ENCODE data around the gene ADPRHL1.

ADPRHL1 gene

DNA sequence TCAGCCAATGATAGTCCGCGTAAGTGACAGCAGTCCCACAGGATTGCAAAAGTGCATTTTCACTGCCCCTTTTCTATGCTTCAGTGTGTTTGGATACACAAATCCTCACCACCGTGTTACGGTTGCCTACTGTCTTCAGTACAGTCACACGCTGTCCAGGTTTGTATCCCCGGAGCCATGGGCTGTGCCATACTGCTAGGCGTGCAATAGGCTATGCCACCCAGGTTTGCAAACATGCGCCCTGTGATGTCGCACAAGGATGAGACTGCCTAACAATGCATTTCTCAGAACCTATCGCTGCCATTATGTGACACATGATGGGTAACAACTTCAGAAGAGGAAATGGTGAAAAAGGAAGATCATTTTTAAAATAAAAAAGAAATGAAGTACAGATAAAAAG lies 16.8 kb upstream of the ADPRHL1 start:
- no peak overlapping the region for H3K9ac ChIP-seq (ENCODE audit: insufficient read length, low read depth)
- TF ChIP-seq ZNF274 (IDR thresholded peaks at IDR 0.05; ENCODE audit: low read depth, low read length) (no peak), YY1 (IDR thresholded peaks at IDR 0.05; ENCODE audit: insufficient read depth, insufficient read length) (no peak), SUZ12 (IDR thresholded peaks at IDR 0.05; ENCODE audit: extremely low read depth, insufficient read depth, insufficient read length) (no peak)
- H3K36me3 ChIP-seq (ENCODE audit: insufficient read depth, insufficient read length, low read length) = peaks cover 53% of the 10 kb centered on the region
- no peaks in the 10 kb centered on the region for H3K27me3 ChIP-seq (ENCODE audit: insufficient read depth, insufficient read length)
- no peak for DNase-seq (ENCODE audit: low read depth, low spot score)
- no peak overlapping the region for H3K4me3 ChIP-seq (ENCODE audit: insufficient read length, low read depth)
- no peaks in the 10 kb centered on the region for H3K4me1 ChIP-seq (ENCODE audit: insufficient read depth, insufficient read length)
- no peaks in the 10 kb centered on the region for H3K9me3 ChIP-seq (ENCODE audit: insufficient read depth, low read length)

GRCh38 chr13:113469582-113469981 lies 16.3 kb upstream of the ADPRHL1 start:
- Histone ChIP-seq H3K9me3 (ENCODE audit: insufficient read depth, low read length) (no peaks in the 10 kb centered on the region), H3K9ac (ENCODE audit: insufficient read length, low read depth) (no peak overlapping the region), H3K4me1 (ENCODE audit: insufficient read depth, insufficient read length) (no peaks in the 10 kb centered on the region), H3K4me3 (ENCODE audit: insufficient read length, low read depth) (no peak overlapping the region), H3K27me3 (ENCODE audit: insufficient read depth, insufficient read length) (no peaks in the 10 kb centered on the region), H3K36me3 (ENCODE audit: insufficient read depth, insufficient read length, low read length) (peaks cover 52% of the 10 kb centered on the region)
- DNase-seq (ENCODE audit: low read depth, low spot score) = no peak
- no peak for TF ChIP-seq ZNF274 (IDR thresholded peaks at IDR 0.05; ENCODE audit: low read depth, low read length)
- no peak for TF ChIP-seq SUZ12 (IDR thresholded peaks at IDR 0.05; ENCODE audit: extremely low read depth, insufficient read depth, insufficient read length)
- TF ChIP-seq YY1 (IDR thresholded peaks at IDR 0.05; ENCODE audit: insufficient read depth, insufficient read length) = no peak

DNA sequence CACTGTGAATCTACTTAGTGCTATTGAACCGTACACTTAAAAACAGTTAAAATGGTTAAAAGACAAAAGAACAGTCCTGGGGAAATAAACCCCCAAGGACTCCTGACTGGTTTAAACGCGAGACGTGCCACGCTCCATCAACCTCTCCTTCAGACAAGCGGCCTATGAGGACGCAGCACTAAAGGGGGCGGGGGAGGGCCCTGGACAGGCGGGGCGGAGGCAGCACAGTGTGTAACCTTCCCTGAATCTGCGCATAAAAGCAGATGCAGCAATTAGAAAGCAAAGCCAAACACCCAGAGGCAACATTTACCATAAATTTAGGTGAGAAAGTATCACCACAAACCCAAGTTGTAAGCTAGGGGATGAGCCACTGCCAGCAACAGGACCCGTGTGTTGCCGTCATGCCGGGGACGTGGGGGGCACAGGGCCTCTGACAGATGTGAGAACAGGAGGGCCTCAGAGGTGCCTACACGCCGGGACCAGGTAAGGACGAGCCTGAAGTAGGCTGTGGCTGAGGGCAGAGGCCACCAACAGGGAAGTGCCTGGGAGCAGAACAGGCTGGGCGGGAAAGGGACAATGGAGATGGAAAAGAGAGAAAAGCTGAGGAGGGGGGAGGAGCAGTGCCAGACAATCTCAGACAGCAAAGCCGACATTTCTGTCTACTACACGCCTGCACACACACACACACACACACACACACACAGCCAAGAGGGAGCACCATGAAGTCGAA lies 15.3 kb upstream of the ADPRHL1 start:
- DNase-seq (ENCODE audit: low read depth, low spot score) = no peak
- Histone ChIP-seq H3K4me3 (ENCODE audit: insufficient read length, low read depth) (no peak overlapping the region), H3K9ac (ENCODE audit: insufficient read length, low read depth) (peak overlapping the region; percentile 37), H3K4me1 (ENCODE audit: insufficient read depth, insufficient read length) (no peaks in the 10 kb centered on the region), H3K27me3 (ENCODE audit: insufficient read depth, insufficient read length) (no peaks in the 10 kb centered on the region), H3K9me3 (ENCODE audit: insufficient read depth, low read length) (no peaks in the 10 kb centered on the region), H3K36me3 (ENCODE audit: insufficient read depth, insufficient read length, low read length) (peaks cover 49% of the 10 kb centered on the region)
- TF ChIP-seq SUZ12 (IDR thresholded peaks at IDR 0.05; ENCODE audit: extremely low read depth, insufficient read depth, insufficient read length) (no peak), ZNF274 (IDR thresholded peaks at IDR 0.05; ENCODE audit: low read depth, low read length) (no peak), YY1 (IDR thresholded peaks at IDR 0.05; ENCODE audit: insufficient read depth, insufficient read length) (no peak)

DNA sequence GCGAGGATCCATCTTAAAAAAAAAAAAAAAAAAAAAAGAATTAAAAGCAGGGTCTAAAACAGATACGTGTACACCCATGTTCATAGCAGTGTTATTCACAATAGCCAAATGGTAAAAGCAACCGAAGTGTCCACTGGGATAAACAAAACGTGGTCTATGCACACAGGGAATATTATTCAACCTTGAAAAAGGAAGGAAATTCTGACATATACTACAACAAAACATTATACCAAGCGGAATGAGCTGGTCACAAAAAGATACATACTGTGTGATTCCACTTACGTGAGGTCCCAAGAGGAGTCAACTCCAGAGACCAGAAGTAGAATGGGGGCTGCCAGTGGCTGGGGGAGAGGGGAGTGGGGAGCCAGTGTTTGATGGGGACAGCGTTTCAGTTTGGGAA lies 14.7 kb upstream of the ADPRHL1 start:
- Histone ChIP-seq H3K4me3 (ENCODE audit: insufficient read length, low read depth) (no peak overlapping the region), H3K9ac (ENCODE audit: insufficient read length, low read depth) (no peak overlapping the region), H3K27me3 (ENCODE audit: insufficient read depth, insufficient read length) (no peaks in the 10 kb centered on the region), H3K4me1 (ENCODE audit: insufficient read depth, insufficient read length) (no peaks in the 10 kb centered on the region), H3K36me3 (ENCODE audit: insufficient read depth, insufficient read length, low read length) (peaks cover 47% of the 10 kb centered on the region), H3K9me3 (ENCODE audit: insufficient read depth, low read length) (no peaks in the 10 kb centered on the region)
- no peak for TF ChIP-seq SUZ12 (IDR thresholded peaks at IDR 0.05; ENCODE audit: extremely low read depth, insufficient read depth, insufficient read length)
- TF ChIP-seq ZNF274 (IDR thresholded peaks at IDR 0.05; ENCODE audit: low read depth, low read length) = no peak
- no peak for TF ChIP-seq YY1 (IDR thresholded peaks at IDR 0.05; ENCODE audit: insufficient read depth, insufficient read length)
- no peak for DNase-seq (ENCODE audit: low read depth, low spot score)

DNA sequence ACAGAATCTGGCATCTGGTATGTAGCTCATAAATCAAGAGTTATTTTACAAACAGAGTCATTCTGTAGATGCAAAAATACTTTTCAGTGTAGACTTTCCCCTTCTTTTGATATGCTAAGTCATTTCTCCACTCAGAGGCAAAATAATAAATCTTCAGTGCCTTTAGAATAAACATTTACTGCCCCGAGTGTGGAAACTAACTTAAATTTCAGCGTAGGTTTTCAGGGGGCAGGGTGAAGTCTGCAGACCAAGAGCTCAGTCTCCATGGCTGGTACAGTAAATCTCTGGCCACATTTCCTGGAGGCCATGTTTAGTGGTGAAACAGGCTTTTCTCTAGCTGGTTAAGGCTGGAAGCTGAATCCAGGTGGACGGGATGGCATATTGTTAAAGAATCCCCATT lies 13.1 kb upstream of the ADPRHL1 start:
- DNase-seq (ENCODE audit: low read depth, low spot score) = no peak
- no peaks in the 10 kb centered on the region for H3K9me3 ChIP-seq (ENCODE audit: insufficient read depth, low read length)
- no peaks in the 10 kb centered on the region for H3K4me1 ChIP-seq (ENCODE audit: insufficient read depth, insufficient read length)
- H3K27me3 ChIP-seq (ENCODE audit: insufficient read depth, insufficient read length) = no peaks in the 10 kb centered on the region
- no peak overlapping the region for H3K4me3 ChIP-seq (ENCODE audit: insufficient read length, low read depth)
- peaks cover 41% of the 10 kb centered on the region for H3K36me3 ChIP-seq (ENCODE audit: insufficient read depth, insufficient read length, low read length)
- H3K9ac ChIP-seq (ENCODE audit: insufficient read length, low read depth) = no peak overlapping the region
- TF ChIP-seq ZNF274 (IDR thresholded peaks at IDR 0.05; ENCODE audit: low read depth, low read length) (no peak), SUZ12 (IDR thresholded peaks at IDR 0.05; ENCODE audit: extremely low read depth, insufficient read depth, insufficient read length) (no peak), YY1 (IDR thresholded peaks at IDR 0.05; ENCODE audit: insufficient read depth, insufficient read length) (no peak)

DNA sequence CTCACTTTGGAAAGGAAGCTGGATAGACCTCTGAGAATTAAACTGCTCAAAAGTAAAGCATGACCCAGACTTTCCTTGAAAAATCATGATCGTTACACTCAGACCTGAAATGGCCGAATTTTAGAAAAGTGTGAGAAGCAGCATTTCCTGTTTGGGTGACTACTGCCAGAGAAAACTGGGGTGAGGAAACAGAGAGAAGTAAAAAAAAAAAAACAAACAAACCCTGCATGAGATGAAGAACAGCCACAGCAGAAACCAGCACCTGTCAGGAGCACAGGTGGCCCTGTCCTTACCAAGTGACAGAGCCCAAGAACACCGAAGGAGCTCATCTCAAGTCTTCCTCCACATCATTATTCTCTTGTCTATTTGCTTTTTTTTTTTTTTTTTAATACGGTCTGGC lies 12.0 kb upstream of the ADPRHL1 start:
- Histone ChIP-seq H3K4me1 (ENCODE audit: insufficient read depth, insufficient read length) (no peaks in the 10 kb centered on the region), H3K36me3 (ENCODE audit: insufficient read depth, insufficient read length, low read length) (peaks cover 50% of the 10 kb centered on the region), H3K9me3 (ENCODE audit: insufficient read depth, low read length) (no peaks in the 10 kb centered on the region), H3K4me3 (ENCODE audit: insufficient read length, low read depth) (no peak overlapping the region), H3K9ac (ENCODE audit: insufficient read length, low read depth) (no peak overlapping the region), H3K27me3 (ENCODE audit: insufficient read depth, insufficient read length) (no peaks in the 10 kb centered on the region)
- TF ChIP-seq YY1 (IDR thresholded peaks at IDR 0.05; ENCODE audit: insufficient read depth, insufficient read length) = no peak
- no peak for DNase-seq (ENCODE audit: low read depth, low spot score)

DNA sequence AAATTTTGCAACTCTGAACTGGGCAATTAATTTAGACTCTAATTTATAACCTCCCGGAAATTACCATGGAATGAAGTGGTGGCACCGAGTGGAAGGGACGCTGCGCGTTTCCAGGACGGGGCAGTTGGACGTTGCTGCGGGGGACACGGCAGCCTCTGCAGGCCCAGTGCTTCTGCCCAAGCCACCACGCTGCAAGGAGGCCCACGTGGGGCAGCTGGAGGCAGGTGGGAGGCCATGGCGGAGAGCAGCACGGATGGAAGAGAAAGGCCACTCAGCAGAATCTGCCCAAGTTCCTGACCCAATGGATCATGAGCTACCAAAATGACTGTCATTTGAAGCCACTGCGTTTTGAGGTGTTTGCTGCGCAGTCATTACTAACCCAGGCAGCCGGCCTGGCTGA lies 11.2 kb upstream of the ADPRHL1 start:
- Histone ChIP-seq H3K9ac (ENCODE audit: insufficient read length, low read depth) (no peak overlapping the region), H3K4me1 (ENCODE audit: insufficient read depth, insufficient read length) (no peaks in the 10 kb centered on the region), H3K36me3 (ENCODE audit: insufficient read depth, insufficient read length, low read length) (peaks cover 58% of the 10 kb centered on the region), H3K9me3 (ENCODE audit: insufficient read depth, low read length) (no peaks in the 10 kb centered on the region), H3K27me3 (ENCODE audit: insufficient read depth, insufficient read length) (no peaks in the 10 kb centered on the region), H3K4me3 (ENCODE audit: insufficient read length, low read depth) (no peak overlapping the region)
- no peak for DNase-seq (ENCODE audit: low read depth, low spot score)
- TF ChIP-seq SUZ12 (IDR thresholded peaks at IDR 0.05; ENCODE audit: extremely low read depth, insufficient read depth, insufficient read length) (no peak), YY1 (IDR thresholded peaks at IDR 0.05; ENCODE audit: insufficient read depth, insufficient read length) (no peak), ZNF274 (IDR thresholded peaks at IDR 0.05; ENCODE audit: low read depth, low read length) (no peak)
